Measurements from ENCODE around the gene GPR180. TPM values are rescaled to one million over a fixed set of nuclear protein-coding genes. Genes with fewer than 3 reads are reported as not detected.

Gene GPR180
- total and polyA plus RNA-seq, 10 of the 15 experiments (the other 5 are each of a cell fraction or from before 2014, with no cell fraction given), result 1.6 to 7.2 (median 5.3) TPM

GRCh38 chr13:94583926-94584325 lies 17.7 kb upstream of the GPR180 start:
- ATAC-seq, result no peak
- CTCF ChIA-PET, result no interaction called here
- intact Hi-C loops (cut with micrococcal nuclease; ENCODE audit: unreplicated experiment) (no loop called here), in situ Hi-C loops (cut with MboI) (no loop called here)
- SMC1A ChIA-PET (ENCODE audit: uncharacterized antibody, unreplicated experiment), result no interaction called here
- Histone ChIP-seq H3K4me3 (no peak overlapping the region), H3K79me2 (ENCODE audit: control insufficient read depth, insufficient read depth, low read length) (no peaks in the 10 kb centered on the region; the same call in 1 of the 2 replicates), H4K20me1 (ENCODE audit: control insufficient read depth, insufficient read depth) (no peaks in the 10 kb centered on the region), H3K4me1 (ENCODE audit: control insufficient read depth, insufficient read depth, low read length) (no peaks in the 10 kb centered on the region), H3K4me2 (ENCODE audit: control insufficient read depth, insufficient read depth) (no peak overlapping the region), H3K36me3 (ENCODE audit: control insufficient read depth in 2 of 2, insufficient read depth in 2 of 2, low read length in 1 of 2) (peaks cover 4 to 32% of the 10 kb centered on the region in 2 experiments), H3K9me3 (replicated peaks; ENCODE audit: control insufficient read depth, insufficient read depth, low read length) (no peaks in the 10 kb centered on the region), H3K27me3 (replicated peaks in 1 of 2; ENCODE audit: control insufficient read depth in 2 of 2, insufficient read depth in 2 of 2, low read length in 1 of 2) (no peaks in the 10 kb centered on the region), H3K27ac (ENCODE audit: control insufficient read depth, insufficient read depth) (no peak overlapping the region), H2AFZ (ENCODE audit: control insufficient read depth, low read depth, low read length) (no peak overlapping the region), H3K9ac (ENCODE audit: control insufficient read depth, insufficient read depth, low read length) (no peak overlapping the region)
- RAD21 ChIA-PET (ENCODE audit: unreplicated experiment), result no interaction called here
- BruUV-seq (replicated peaks), result no TSS peak
- 95% methylated on average over 1 of the region's 1 CpG for WGBS (ENCODE audit: insufficient coverage, insufficient replicate concordance, low lambda C conversion rate, missing lambda C conversion rate)
- DNase-seq (ENCODE audit: low read depth, low spot score), result no peak
- POLR2A ChIA-PET, result no interaction called here
- no peak for FAIRE-seq
- no peak for TF ChIP-seq NFYA (IDR thresholded peaks at IDR 0.05; ENCODE audit: borderline replicate concordance, low read depth, low read length)
- TF ChIP-seq, protein P1, sequence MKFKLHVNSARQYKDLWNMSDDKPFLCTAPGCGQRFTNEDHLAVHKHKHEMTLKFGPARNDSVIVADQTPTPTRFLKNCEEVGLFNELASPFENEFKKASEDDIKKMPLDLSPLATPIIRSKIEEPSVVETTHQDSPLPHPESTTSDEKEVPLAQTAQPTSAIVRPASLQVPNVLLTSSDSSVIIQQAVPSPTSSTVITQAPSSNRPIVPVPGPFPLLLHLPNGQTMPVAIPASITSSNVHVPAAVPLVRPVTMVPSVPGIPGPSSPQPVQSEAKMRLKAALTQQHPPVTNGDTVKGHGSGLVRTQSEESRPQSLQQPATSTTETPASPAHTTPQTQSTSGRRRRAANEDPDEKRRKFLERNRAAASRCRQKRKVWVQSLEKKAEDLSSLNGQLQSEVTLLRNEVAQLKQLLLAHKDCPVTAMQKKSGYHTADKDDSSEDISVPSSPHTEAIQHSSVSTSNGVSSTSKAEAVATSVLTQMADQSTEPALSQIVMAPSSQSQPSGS (IDR thresholded peaks at IDR 0.05; ENCODE audit: low read length), result no peak
- no peak for TF ChIP-seq ETV6 (conservative IDR thresholded peaks at IDR 0.05 in 1 of 2, IDR thresholded peaks at IDR 0.05 in 1 of 2; ENCODE audit: borderline replicate concordance in 1 of 2, low read depth in 1 of 2)
- TF ChIP-seq PML (IDR thresholded peaks at IDR 0.05; ENCODE audit: low read length), result no peak
- no peak for TF ChIP-seq ESRRA (IDR thresholded peaks at IDR 0.05; ENCODE audit: low read length)
- TF ChIP-seq E4F1 (IDR thresholded peaks at IDR 0.05; ENCODE audit: borderline replicate concordance, partially characterized antibody), result no peak
- no peak for TF ChIP-seq RB1 (IDR thresholded peaks at IDR 0.05; ENCODE audit: borderline replicate concordance)
- TF ChIP-seq NR2F1 (conservative IDR thresholded peaks at IDR 0.05), result no peak
- TF ChIP-seq REST (IDR thresholded peaks at IDR 0.05; ENCODE audit: low read depth, low read length), result no peak
- no peak for TF ChIP-seq SRF (IDR thresholded peaks at IDR 0.05; ENCODE audit: low read depth in 2 of 2, low read length in 2 of 2)
- TF ChIP-seq CHD2 (IDR thresholded peaks at IDR 0.05; ENCODE audit: borderline replicate concordance, low read depth, low read length), result no peak
- no peak for TF ChIP-seq ZBTB11 (CRISPR knock-in tag; IDR thresholded peaks at IDR 0.05)
- TF ChIP-seq CBFB (IDR thresholded peaks at IDR 0.05; ENCODE audit: low read depth), result no peak
- TF ChIP-seq SMC3 (IDR thresholded peaks at IDR 0.05; ENCODE audit: borderline replicate concordance, low read length), result no peak
